Breast epithelium (tissue), 4 donors: ENCODE measurements around the gene EBF3. TPM values are rescaled to one million over a fixed set of nuclear protein-coding genes. Genes with fewer than 3 reads are reported as not detected.
A peak's percentile ranks its signal among the peaks of the same experiment; 100 is the strongest.

Source experiments
- DNase-seq, 2 donors: peaks; one replicate each; pipeline ENCODE4 v3.0.0-alpha.2; 2019; ENCODE audit warnings: low spot score in 2 of 2
- H3K27ac ChIP-seq, 2 donors: fragments of 200-600 bp; sonication (generic) in 1 of 2; one replicate each; pipeline ENCODE4 v1.5.1; 2016 to 2019; ENCODE audit warnings: mild to moderate bottlenecking in 1 of 2
- H3K27me3 ChIP-seq, 2 donors: fragments of 200-600 bp; sonication (generic) in 1 of 2; one replicate each; pipeline versions ENCODE4 v1.5.1 to v1.6.0; 2017 to 2019; ENCODE audit warnings: control low read depth in 1 of 2, mild to moderate bottlenecking in 1 of 2
- H3K36me3 ChIP-seq: fragments of 200-600 bp; one replicate; pipeline ENCODE4 v1.5.1; 2019
- H3K4me1 ChIP-seq, 2 donors: fragments of 200-600 bp; sonication (generic); one replicate each; pipeline ENCODE4 v1.5.1; 2016 to 2019; ENCODE audit warnings: control low read depth in 1 of 2
- H3K4me3 ChIP-seq, 3 donors: fragments of 200-600 bp; sonication (generic); 1 replicate in 2 of 3; 2 replicates in 1 of 3; pipeline ENCODE4 v1.5.1; 2016 to 2019; ENCODE audit warnings: mild to moderate bottlenecking in 3 of 3, moderate library complexity in 2 of 3
- H3K9me3 ChIP-seq, 2 donors: fragments of 200-600 bp; sonication (generic) in 1 of 2; one replicate each; pipeline ENCODE4 v1.5.1; 2016 to 2019; ENCODE audit warnings: control low read depth in 1 of 2
- POLR2A ChIP-seq: fragments of 450-650 bp; IDR thresholded peaks from one replicate; pipeline ENCODE4 v1.6.1; 2016; ENCODE audit warnings: antibody characterized with exemption, mild to moderate bottlenecking, moderate library complexity
- POLR2AphosphoS5 ChIP-seq, 3 donors: sonication (generic); formaldehyde crosslinking; IDR thresholded peaks; one replicate each; pipeline ENCODE4 v1.6.1; 2017; ENCODE audit warnings: antibody characterized with exemption in 3 of 3
- intact Hi-C: fragments of 100-400 bp; cut with DNase I; formaldehyde crosslinking; loops from one replicate; pipeline ENCODE4 v1.15.1; 2023; ENCODE audit warnings: low total_unique reads
- total RNA-seq, 3 donors: library from RNA; depleted of rRNA; stranded (reverse); fragments of >200 nt; gene quantifications; one replicate each; pipeline ENCODE4 v1.1.0, GENCODE V29; 2016
- TF ChIP-seq, protein P1 (sequence below), 3 donors: fragments of 450-650 bp; IDR thresholded peaks; one replicate each; pipeline ENCODE4 v1.5.1; 2016 to 2017; ENCODE audit warnings: antibody characterized with exemption in 3 of 3, mild to moderate bottlenecking in 3 of 3, moderate library complexity in 3 of 3

The EBF3 gene
- total RNA-seq, 3 donors from 2014 or later: 4.2 to 28.0 (median 6.6) TPM

DNA sequence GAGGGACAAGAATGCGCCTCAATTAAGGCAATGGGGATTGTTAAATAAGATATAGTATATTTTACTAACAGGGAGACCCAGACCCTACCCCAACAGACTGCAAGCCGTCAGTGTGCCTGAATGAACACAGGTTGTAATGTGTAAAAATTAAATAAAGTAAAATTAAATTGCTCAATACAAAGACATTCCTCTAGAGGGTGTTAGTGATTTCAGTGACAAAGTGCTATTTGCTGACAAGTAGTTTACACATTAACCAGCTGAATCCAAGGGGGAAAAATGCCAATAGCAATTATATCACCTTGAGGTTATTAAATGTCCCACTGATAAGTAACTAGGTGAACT, 110.5 kb downstream of the EBF3 start:
- Histone ChIP-seq H3K4me1 (no peaks in the 10 kb centered on the region), H3K4me3 (no peak overlapping the region), H3K27ac (no peak overlapping the region), H3K27me3 (peaks cover 0 to 5% of the 10 kb centered on the region in 2 donors), H3K9me3 (peaks cover 0 to 5% of the 10 kb centered on the region in 2 donors), H3K36me3 (no peaks in the 10 kb centered on the region)
- intact Hi-C loops: no loop called here
- no peak for DNase-seq
- TF ChIP-seq, protein P1, sequence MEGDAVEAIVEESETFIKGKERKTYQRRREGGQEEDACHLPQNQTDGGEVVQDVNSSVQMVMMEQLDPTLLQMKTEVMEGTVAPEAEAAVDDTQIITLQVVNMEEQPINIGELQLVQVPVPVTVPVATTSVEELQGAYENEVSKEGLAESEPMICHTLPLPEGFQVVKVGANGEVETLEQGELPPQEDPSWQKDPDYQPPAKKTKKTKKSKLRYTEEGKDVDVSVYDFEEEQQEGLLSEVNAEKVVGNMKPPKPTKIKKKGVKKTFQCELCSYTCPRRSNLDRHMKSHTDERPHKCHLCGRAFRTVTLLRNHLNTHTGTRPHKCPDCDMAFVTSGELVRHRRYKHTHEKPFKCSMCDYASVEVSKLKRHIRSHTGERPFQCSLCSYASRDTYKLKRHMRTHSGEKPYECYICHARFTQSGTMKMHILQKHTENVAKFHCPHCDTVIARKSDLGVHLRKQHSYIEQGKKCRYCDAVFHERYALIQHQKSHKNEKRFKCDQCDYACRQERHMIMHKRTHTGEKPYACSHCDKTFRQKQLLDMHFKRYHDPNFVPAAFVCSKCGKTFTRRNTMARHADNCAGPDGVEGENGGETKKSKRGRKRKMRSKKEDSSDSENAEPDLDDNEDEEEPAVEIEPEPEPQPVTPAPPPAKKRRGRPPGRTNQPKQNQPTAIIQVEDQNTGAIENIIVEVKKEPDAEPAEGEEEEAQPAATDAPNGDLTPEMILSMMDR (IDR thresholded peaks at IDR 0.05): peak in 2 of 3 donors; percentile 17 to 20
- no peak for TF ChIP-seq POLR2AphosphoS5 (IDR thresholded peaks at IDR 0.05)

DNA sequence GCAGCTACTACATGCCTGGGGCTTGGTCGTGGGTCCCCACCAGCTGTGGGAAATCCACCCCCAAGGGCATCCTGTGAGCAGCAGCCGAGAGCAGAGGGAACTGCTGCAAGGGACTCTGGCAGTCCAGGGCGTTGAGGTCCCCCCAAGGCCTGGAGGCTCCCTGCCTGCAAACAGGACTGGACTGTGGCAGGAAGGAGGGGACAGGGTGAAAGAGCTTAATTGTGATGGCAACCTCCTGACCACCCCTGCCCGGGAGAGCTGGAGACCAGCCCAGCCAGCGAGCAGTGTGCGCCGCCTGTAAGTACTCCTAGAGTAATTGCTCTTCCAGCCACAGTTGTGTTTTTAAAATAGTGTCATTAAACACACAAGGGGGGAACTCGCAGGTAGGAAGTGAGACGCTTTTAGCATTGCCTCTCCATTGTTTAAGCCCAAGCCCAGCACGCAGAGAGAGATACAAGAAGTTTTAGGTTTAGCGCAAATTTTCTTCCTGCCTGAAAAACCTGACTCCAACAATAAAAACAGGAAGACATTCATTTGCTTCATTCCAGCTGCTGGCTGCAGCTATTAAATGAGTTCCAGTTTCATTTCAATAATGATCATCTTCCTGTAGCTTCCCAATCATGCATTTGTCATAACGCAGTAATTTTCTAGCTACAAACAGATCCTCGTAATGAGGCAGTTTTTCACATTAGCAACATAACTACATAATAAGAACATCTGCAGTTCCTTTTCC, 111.1 kb downstream of the EBF3 start:
- no peaks in the 10 kb centered on the region for H3K36me3 ChIP-seq
- DNase-seq: no peak
- no peak overlapping the region for H3K27ac ChIP-seq
- intact Hi-C loops: no loop called here
- H3K27me3 ChIP-seq: peaks cover 0 to 5% of the 10 kb centered on the region in 2 donors
- H3K4me1 ChIP-seq: no peaks in the 10 kb centered on the region
- TF ChIP-seq, protein P1 (IDR thresholded peaks at IDR 0.05): no peak
- no peak for TF ChIP-seq POLR2A
- no peak for TF ChIP-seq POLR2AphosphoS5 (IDR thresholded peaks at IDR 0.05)
- H3K4me3 ChIP-seq: no peak overlapping the region
- H3K9me3 ChIP-seq: peaks cover 0 to 5% of the 10 kb centered on the region in 2 donors

DNA sequence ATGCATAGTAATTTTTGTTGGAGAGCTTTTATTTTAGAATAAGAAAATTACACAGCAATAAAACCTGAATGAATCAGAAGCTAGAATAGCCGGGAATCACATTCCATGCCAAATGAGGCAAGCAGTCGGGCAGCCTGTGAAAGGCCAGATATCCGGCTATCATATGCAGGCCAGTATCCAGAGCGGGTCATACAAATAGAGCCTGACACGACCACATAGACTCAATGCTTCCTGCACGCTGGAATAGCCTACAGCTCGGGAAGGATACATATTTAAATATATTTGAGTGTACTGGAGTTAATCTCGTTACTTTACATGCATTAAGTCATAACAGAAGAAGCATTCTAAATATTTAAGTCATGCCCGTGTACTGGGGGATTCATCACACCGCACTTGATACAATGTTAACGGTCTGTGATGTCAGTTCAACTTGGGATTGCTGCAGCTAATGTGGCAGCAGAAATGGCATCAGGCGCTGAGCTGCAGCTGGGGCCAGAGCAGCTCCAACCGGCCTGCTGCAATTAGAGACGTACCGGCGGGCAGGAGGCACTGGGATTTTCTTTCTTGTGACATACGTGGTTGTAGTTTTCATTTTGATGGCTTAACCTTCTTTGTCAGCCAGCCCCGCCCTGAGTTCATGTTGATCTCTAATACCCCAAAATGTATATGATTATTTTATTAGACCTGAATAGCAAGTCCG, 112.0 kb downstream of the EBF3 start:
- intact Hi-C loops: no loop called here
- Histone ChIP-seq H3K9me3 (peaks cover 0 to 5% of the 10 kb centered on the region in 2 donors), H3K27me3 (peaks cover 0 to 5% of the 10 kb centered on the region in 2 donors), H3K27ac (no peak overlapping the region), H3K4me1 (no peaks in the 10 kb centered on the region), H3K4me3 (no peak overlapping the region), H3K36me3 (no peaks in the 10 kb centered on the region)
- DNase-seq: peak in 1 of 2 donors; percentile 27
- TF ChIP-seq POLR2A: no peak
- no peak for TF ChIP-seq POLR2AphosphoS5 (IDR thresholded peaks at IDR 0.05)
- TF ChIP-seq, protein P1 (IDR thresholded peaks at IDR 0.05): no peak

DNA sequence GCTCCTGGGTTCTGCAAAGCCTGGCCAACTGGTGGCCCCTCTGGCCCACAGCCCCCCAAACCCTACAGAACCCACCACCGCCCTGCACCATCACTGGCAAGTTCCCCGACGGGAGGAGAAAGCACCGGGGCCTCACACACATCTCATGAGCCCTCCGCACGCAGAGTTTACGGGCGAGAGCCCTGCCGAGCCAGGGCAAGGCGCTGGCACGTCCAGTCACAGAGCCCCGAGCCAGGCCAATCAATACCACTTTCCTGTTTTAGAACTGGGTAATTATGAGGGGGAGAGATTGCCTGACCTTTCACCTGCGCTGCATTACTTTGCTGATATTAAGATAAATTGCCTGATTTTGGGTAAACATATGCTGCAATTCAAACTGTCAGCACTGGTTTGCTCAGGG, 113.3 kb downstream of the EBF3 start:
- H3K36me3 ChIP-seq: no peaks in the 10 kb centered on the region
- peak in 1 of 2 donors; percentile 25 for DNase-seq
- H3K9me3 ChIP-seq: no peaks in the 10 kb centered on the region
- H3K4me1 ChIP-seq: no peaks in the 10 kb centered on the region
- no peak overlapping the region for H3K4me3 ChIP-seq
- no peak overlapping the region for H3K27ac ChIP-seq
- intact Hi-C loops: no loop called here
- peaks cover 0 to 5% of the 10 kb centered on the region in 2 donors for H3K27me3 ChIP-seq
- TF ChIP-seq POLR2A (no peak), POLR2AphosphoS5 (IDR thresholded peaks at IDR 0.05) (no peak)
- TF ChIP-seq, protein P1 (IDR thresholded peaks at IDR 0.05): no peak

DNA sequence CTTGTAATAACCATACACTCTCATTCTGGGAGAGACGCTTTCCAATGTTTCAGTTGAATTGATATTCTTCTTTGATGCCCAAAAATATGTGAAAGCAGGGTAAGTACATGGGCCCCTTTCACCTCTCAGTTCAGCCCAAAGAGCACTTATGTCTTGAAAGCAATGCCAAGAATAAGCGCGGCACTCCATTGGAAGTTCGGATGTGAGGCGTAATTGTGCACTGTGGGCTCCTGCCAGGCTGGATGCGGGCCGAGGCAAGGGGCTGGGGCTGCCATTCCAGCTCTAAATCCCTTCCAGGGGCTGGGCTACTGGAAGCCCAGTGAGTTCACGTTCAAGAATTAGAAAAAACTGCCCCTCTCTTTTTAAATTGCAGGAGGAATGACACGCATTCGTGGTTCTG, 113.8 kb downstream of the EBF3 start:
- no peaks in the 10 kb centered on the region for H3K9me3 ChIP-seq
- peak in 1 of 2 donors; percentile 47 for DNase-seq
- no peaks in the 10 kb centered on the region for H3K36me3 ChIP-seq
- intact Hi-C loops: no loop called here
- peaks cover 0 to 5% of the 10 kb centered on the region in 2 donors for H3K27me3 ChIP-seq
- no peak overlapping the region for H3K4me3 ChIP-seq
- H3K4me1 ChIP-seq: no peaks in the 10 kb centered on the region
- TF ChIP-seq POLR2A: no peak
- TF ChIP-seq, protein P1 (IDR thresholded peaks at IDR 0.05): no peak
- H3K27ac ChIP-seq: no peak overlapping the region
